Naive B cell (primary cell): ENCODE measurements around the gene THOC1. TPM values are rescaled to one million over a fixed set of nuclear protein-coding genes. Genes with fewer than 3 reads are reported as not detected.
A peak's percentile ranks its signal among the peaks of the same experiment; 100 is the strongest.
"Not testable (repeated sequence)": the region's sequence is repeated elsewhere in the genome, so short reads cannot be mapped to it uniquely, and the experiment has no call there.

Experiments used
- ATAC-seq, 2 donors: fragments of 150-1000 bp; cut with Tn5 transposase; 2 replicates each; pipeline ENCODE4 v1.10.0; 2021; ENCODE audit warnings: low read depth in 2 of 2, mild to moderate bottlenecking in 2 of 2, moderate library complexity in 2 of 2
- DNase-seq: peaks from one replicate; pipeline ENCODE4 v3.0.0; 2022
- H3K27ac Mint-ChIP-seq, 6 donors: one replicate each; pipeline ENCODE4 v1.8.0; 2020 to 2022; ENCODE audit warnings: mild to moderate bottlenecking in 6 of 6, mixed read lengths in 6 of 6, moderate library complexity in 5 of 6, inconsistent platforms in 2 of 6
- H3K27me3 Mint-ChIP-seq, 3 donors: one replicate each; pipeline ENCODE4 v1.8.0; 2021 to 2022; ENCODE audit warnings: mixed read lengths in 3 of 3, mild to moderate bottlenecking in 1 of 3
- H3K36me3 Mint-ChIP-seq, 2 donors: one replicate each; pipeline ENCODE4 v1.8.0; 2020 to 2022; ENCODE audit warnings: mixed read lengths in 2 of 2, inconsistent platforms in 1 of 2, mild to moderate bottlenecking in 1 of 2
- H3K4me1 Mint-ChIP-seq, 3 donors: one replicate each; pipeline ENCODE4 v1.8.0; 2020 to 2022; ENCODE audit warnings: mixed read lengths in 3 of 3, inconsistent platforms in 1 of 3, mild to moderate bottlenecking in 1 of 3, moderate library complexity in 1 of 3
- H3K4me3 Mint-ChIP-seq, 8 donors: one replicate each; pipeline ENCODE4 v1.8.0; 2020 to 2022; ENCODE audit warnings: mild to moderate bottlenecking in 8 of 8, mixed read lengths in 8 of 8, moderate library complexity in 8 of 8, inconsistent platforms in 2 of 8
- H3K9me3 Mint-ChIP-seq, 7 donors: one replicate each; pipeline ENCODE4 v1.8.0; 2020 to 2022; ENCODE audit warnings: mixed read lengths in 7 of 7, mild to moderate bottlenecking in 5 of 7, inconsistent platforms in 2 of 7, moderate library complexity in 1 of 7
- polyA plus RNA-seq, 6 donors: library from polyadenylated mRNA; unstranded; fragments of 300-500 nt; fragmentation: Illumina TruSeq; gene quantifications; one replicate each; pipeline ENCODE4 v1.2.3, GENCODE V29; 2021; ENCODE audit warnings: low read depth in 6 of 6

Gene THOC1, protein sequence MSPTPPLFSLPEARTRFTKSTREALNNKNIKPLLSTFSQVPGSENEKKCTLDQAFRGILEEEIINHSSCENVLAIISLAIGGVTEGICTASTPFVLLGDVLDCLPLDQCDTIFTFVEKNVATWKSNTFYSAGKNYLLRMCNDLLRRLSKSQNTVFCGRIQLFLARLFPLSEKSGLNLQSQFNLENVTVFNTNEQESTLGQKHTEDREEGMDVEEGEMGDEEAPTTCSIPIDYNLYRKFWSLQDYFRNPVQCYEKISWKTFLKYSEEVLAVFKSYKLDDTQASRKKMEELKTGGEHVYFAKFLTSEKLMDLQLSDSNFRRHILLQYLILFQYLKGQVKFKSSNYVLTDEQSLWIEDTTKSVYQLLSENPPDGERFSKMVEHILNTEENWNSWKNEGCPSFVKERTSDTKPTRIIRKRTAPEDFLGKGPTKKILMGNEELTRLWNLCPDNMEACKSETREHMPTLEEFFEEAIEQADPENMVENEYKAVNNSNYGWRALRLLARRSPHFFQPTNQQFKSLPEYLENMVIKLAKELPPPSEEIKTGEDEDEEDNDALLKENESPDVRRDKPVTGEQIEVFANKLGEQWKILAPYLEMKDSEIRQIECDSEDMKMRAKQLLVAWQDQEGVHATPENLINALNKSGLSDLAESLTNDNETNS
- 10 to 100 TPM; 10.6 to 23.6 (median 18.1) TPM for polyA plus RNA-seq

DNA sequence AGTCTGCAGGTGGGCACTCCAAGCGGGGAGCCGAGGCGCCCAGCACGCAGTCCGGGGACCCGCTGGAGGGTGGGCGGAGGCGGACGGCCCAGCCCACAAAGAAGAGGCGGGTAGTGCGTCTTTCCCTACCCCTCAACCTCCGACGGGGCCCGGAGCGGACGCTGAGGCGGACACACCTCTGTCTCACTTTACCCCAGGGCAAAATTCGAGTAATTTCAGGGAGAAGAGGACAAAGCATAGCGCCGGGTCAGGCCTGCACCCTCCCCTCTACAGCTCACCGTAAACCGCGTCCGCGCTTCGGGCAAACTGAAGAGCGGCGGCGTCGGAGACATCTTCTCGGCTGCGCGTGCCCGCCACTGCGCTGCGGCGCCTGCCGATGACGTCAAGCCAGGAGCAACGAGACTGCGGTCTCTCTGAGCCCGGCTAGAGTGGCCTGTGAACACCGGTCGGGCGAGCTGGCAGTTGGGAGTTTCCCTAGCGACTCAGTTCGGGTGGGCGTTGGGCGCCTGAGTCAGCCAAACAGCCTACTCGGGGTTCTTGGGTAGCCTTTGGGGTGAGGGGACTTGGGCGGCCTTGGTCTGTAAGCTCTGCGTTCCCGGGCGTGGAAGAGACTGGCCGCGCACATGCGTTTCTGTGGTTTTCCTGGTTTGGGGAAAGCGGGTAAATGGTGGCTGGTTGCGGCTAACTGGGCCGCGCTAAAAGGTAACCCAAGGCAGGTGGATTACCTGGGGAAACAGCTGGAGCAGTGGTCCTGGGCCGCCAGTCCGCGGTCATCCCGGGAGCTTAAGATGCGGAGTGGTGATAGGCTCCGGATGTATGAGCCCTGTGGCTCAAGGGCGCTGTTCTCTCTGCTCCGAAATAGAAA, at the start of gene THOC1:
Gene THOC1 (minus strand): TSS at position 360 of the 865 bp plus-strand sequence. CDS start 28 bp downstream, at position 332.
- ATAC-seq (peak; percentile 92), DNase-seq (peak; percentile 93)
- Mint-ChIP-seq H3K4me3 (peak within 1 kb of the TSS; percentile 97 to 100 (median 99)), H3K27ac (peak within 1 kb of the TSS; percentile 98 to 100 (median 100)), H3K27me3 (no peaks in the 10 kb centered on the region), H3K4me1 (peaks cover 25 to 32% (median 32%) of the 10 kb centered on the region in 3 donors), H3K9me3 (no peaks in the 10 kb centered on the region), H3K36me3 (peaks cover 12 to 18% of the 10 kb centered on the region in 2 donors)

DNA sequence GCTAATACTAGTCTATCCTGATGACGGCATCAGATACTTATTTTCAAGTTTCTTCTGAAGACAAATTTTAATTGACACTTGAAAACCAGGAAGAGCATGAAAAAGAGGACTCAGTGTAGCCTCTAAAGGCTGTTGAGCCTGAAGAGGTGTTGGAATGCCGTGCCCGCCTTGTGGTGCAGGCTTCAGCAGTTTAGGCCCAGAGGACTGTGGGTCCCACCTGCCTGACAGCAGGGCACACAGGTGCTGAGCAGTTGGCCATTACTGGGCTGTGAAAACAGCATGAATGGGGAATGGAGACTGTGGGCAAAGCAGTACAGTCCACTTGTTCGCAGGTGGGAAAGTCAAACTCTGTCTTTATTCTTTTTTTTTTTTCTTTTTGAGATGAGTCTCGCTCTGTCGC, 49.8 kb upstream of the THOC1 start:
- no peaks in the 10 kb centered on the region for H3K9me3 Mint-ChIP-seq
- no peak for ATAC-seq
- H3K4me3 Mint-ChIP-seq, result peak overlapping the region in 1 of 8 donors; percentile 12
- peaks cover 0 to 8% (median 5%) of the 10 kb centered on the region in 3 donors for H3K4me1 Mint-ChIP-seq
- H3K27me3 Mint-ChIP-seq, result no peaks in the 10 kb centered on the region
- no peak for DNase-seq
- H3K36me3 Mint-ChIP-seq, result no peaks in the 10 kb centered on the region
- no peak overlapping the region for H3K27ac Mint-ChIP-seq

- Mint-ChIP-seq H3K4me3 (no peak overlapping the region), H3K36me3 (no peaks in the 10 kb centered on the region), H3K27me3 (peaks cover 0 to 3% (median 0%) of the 10 kb centered on the region in 3 donors), H3K27ac (no peak overlapping the region), H3K9me3 (no peaks in the 10 kb centered on the region), H3K4me1 (no peaks in the 10 kb centered on the region)
- DNase-seq (no peak), ATAC-seq (no peak)
These were observed 48.5 kb upstream of the THOC1 start for GRCh38 chr18:316393-316792.

GRCh38 chr18:313931-314330, 46.1 kb upstream of the THOC1 start:
- ATAC-seq, result no peak
- H3K27ac Mint-ChIP-seq, result no peak overlapping the region
- no peak overlapping the region for H3K4me3 Mint-ChIP-seq
- H3K4me1 Mint-ChIP-seq, result no peaks in the 10 kb centered on the region
- H3K9me3 Mint-ChIP-seq, result peaks cover 0 to 5% (median 0%) of the 10 kb centered on the region in 7 donors
- no peak for DNase-seq
- H3K27me3 Mint-ChIP-seq, result peaks cover 0 to 15% (median 0%) of the 10 kb centered on the region in 3 donors
- no peaks in the 10 kb centered on the region for H3K36me3 Mint-ChIP-seq

- Mint-ChIP-seq H3K4me1 (no peaks in the 10 kb centered on the region), H3K27ac (no peak overlapping the region), H3K4me3 (no peak overlapping the region), H3K27me3 (peaks cover 0 to 24% (median 4%) of the 10 kb centered on the region in 3 donors), H3K36me3 (no peaks in the 10 kb centered on the region), H3K9me3 (peaks cover 0 to 5% (median 0%) of the 10 kb centered on the region in 7 donors)
- DNase-seq, result no peak
- no peak for ATAC-seq
These were observed 44.6 kb upstream of the THOC1 start for GRCh38 chr18:312415-312814.

DNA sequence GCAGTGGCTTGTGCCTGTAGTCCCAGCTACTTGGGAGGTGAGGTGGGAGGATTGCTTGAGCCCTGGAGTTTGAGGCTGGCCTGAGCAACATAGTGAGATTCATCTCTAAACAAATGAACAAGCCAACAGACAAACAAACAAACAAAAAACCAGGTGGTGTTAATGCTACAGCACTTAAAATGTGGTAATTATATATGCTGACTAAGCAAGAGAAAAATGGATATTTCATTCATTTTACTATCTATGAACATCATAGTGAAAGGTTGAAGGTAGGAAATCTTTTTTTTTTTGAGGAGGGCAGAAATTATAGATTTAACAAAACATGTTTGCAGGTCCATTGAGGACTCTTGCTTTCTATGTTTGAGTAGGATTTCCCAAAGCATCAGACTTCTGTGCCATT, 42.2 kb upstream of the THOC1 start:
- Mint-ChIP-seq H3K27ac (no peak overlapping the region), H3K4me1 (no peaks in the 10 kb centered on the region), H3K4me3 (no peak overlapping the region), H3K36me3 (no peaks in the 10 kb centered on the region), H3K9me3 (peaks cover 0 to 5% (median 0%) of the 10 kb centered on the region in 7 donors), H3K27me3 (peaks cover 0 to 42% (median 17%) of the 10 kb centered on the region in 3 donors)
- DNase-seq (no peak), ATAC-seq (no peak)

GRCh38 chr18:308086-308485, 40.2 kb upstream of the THOC1 start:
- H3K4me1 Mint-ChIP-seq, H3K9me3 Mint-ChIP-seq, H3K27ac Mint-ChIP-seq, ATAC-seq, H3K36me3 Mint-ChIP-seq, H3K4me3 Mint-ChIP-seq, DNase-seq: not testable (repeated sequence)
- H3K27me3 Mint-ChIP-seq, result peaks cover 4 to 42% (median 17%) of the 10 kb centered on the region in 3 donors

- Mint-ChIP-seq H3K4me3 (no peak overlapping the region), H3K27ac (no peak overlapping the region), H3K27me3 (peaks cover 4 to 42% (median 17%) of the 10 kb centered on the region in 3 donors), H3K4me1 (no peaks in the 10 kb centered on the region), H3K36me3 (no peaks in the 10 kb centered on the region), H3K9me3 (peaks cover 0 to 5% (median 0%) of the 10 kb centered on the region in 7 donors)
- ATAC-seq, result no peak
- no peak for DNase-seq
These were observed 38.9 kb upstream of the THOC1 start for GRCh38 chr18:306608-307255.

DNA sequence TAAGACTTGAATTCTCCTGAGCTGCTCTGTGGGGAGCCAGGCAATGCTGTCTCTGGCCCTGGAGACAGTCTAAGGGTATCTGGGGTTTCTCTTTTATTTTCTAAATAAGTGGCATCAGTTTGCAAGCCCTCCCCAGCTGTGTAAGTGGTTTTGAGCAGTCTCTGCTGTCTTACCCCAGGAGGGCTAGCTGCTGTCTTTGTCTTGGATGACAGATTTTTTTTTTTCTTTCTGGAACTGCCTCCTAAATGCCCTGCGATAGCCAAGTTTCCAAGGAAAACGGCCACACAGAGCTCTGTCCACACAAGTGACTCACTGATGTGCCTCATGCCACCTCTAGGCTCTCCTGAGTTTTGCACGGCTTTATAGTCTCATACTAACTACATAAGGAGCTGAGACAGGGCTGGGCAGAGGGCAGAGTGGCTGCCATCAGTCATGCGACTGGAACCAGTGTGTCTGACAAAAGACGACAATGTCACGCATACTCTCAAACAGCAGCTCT, 37.2 kb upstream of the THOC1 start:
- H3K36me3 Mint-ChIP-seq, result no peaks in the 10 kb centered on the region
- no peaks in the 10 kb centered on the region for H3K4me1 Mint-ChIP-seq
- H3K9me3 Mint-ChIP-seq, result peaks cover 0 to 2% (median 0%) of the 10 kb centered on the region in 7 donors
- peaks cover 4 to 27% (median 17%) of the 10 kb centered on the region in 3 donors for H3K27me3 Mint-ChIP-seq
- no peak for DNase-seq
- no peak overlapping the region for H3K27ac Mint-ChIP-seq
- H3K4me3 Mint-ChIP-seq, result no peak overlapping the region
- no peak for ATAC-seq

DNA sequence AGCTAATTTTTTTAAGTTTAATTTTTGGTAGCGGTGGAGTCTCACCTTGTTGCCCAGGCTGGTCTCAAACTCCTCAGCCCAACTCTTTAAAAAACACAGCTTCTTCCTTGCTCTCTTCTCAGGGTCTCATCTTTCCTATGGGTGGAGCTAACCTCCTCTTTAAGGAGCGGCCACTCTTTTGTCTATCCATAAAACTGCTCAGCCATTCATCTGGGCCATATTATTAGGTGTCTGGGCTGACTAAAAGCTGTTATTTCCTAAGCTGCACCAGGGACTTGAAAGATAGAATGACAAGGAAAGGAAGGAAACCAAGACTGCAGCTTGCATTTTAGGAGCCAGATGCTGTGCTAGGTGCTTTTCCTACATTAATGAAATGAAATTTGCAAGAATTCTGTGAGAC, 35.8 kb upstream of the THOC1 start:
- ATAC-seq, result no peak
- Mint-ChIP-seq H3K27me3 (peaks cover 4 to 27% (median 17%) of the 10 kb centered on the region in 3 donors), H3K9me3 (peaks cover 0 to under 1% (median 0%) of the 10 kb centered on the region in 7 donors), H3K36me3 (no peaks in the 10 kb centered on the region), H3K4me1 (no peaks in the 10 kb centered on the region), H3K4me3 (no peak overlapping the region), H3K27ac (no peak overlapping the region)
- DNase-seq, result no peak

DNA sequence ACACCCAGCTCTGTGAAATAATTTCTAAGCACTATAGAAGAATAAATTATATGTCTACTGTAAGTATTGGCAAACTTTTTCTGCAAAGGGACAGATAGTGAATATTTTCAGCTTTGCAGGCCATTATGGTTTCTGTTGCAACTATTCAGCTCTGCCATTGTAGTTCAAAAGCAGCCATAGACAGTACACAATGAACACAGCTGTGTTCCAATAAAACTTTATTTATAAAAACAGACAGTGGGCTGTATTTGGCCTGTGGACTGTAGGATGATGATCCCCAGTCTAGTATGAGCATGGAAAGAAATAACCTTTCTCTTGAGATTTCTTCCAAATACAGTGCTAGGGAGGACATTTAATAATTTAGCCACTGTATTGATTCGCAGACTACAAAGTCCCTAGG, 35.2 kb upstream of the THOC1 start:
- Mint-ChIP-seq H3K4me3 (no peak overlapping the region), H3K4me1 (no peaks in the 10 kb centered on the region), H3K27ac (no peak overlapping the region), H3K9me3 (no peaks in the 10 kb centered on the region), H3K27me3 (peaks cover 4 to 24% (median 17%) of the 10 kb centered on the region in 3 donors), H3K36me3 (no peaks in the 10 kb centered on the region)
- ATAC-seq (no peak), DNase-seq (no peak)

- DNase-seq, result no peak
- no peak for ATAC-seq
- no peak overlapping the region for H3K27ac Mint-ChIP-seq
- peaks cover 4 to 17% (median 9%) of the 10 kb centered on the region in 3 donors for H3K27me3 Mint-ChIP-seq
- no peaks in the 10 kb centered on the region for H3K9me3 Mint-ChIP-seq
- H3K4me3 Mint-ChIP-seq, result no peak overlapping the region
- no peaks in the 10 kb centered on the region for H3K36me3 Mint-ChIP-seq
- no peaks in the 10 kb centered on the region for H3K4me1 Mint-ChIP-seq
These were observed 34.2 kb upstream of the THOC1 start for GRCh38 chr18:302097-302496.
